ENCODE data around the gene HSPG2. TPM values are rescaled to one million over a fixed set of nuclear protein-coding genes. Genes with fewer than 3 reads are reported as not detected.
"Not testable (repeated sequence)": the region's sequence is repeated elsewhere in the genome, so short reads cannot be mapped to it uniquely, and the experiment has no call there.

HSPG2 gene
- total RNA-seq, 1 experiment from 2014 or later = 58.9 TPM

- Mint-ChIP-seq H3K4me1 (ENCODE audit: insufficient read depth, unreplicated experiment) (peaks cover 6% of the 10 kb centered on the region), H3K4me3 (ENCODE audit: unreplicated experiment) (no peak overlapping the region)
Observed at GRCh38 chr1:21921100-21921875, 15.8 kb downstream of the HSPG2 start.

GRCh38 chr1:21919520-21919919, 17.6 kb downstream of the HSPG2 start:
- peak; percentile 50 for DNase-seq (ENCODE audit: unreplicated experiment)
- H3K27me3 Mint-ChIP-seq (ENCODE audit: insufficient read depth, unreplicated experiment) = no peaks in the 10 kb centered on the region
- POLR2A ChIA-PET = interaction anchor here (0.7 to 0.8 kb wide), 2 partner anchors 22 to 131 kb away, joined by 3 read pairs; no protein-coding TSS in a partner anchor
- CTCF ChIA-PET = interaction anchor here (0.6 to 0.7 kb wide), 3 partner anchors 9 to 137 kb away, joined by 3 read pairs; no protein-coding TSS in a partner anchor
- no TSS peak for BruUV-seq (replicated peaks)
- H3K4me3 Mint-ChIP-seq (ENCODE audit: unreplicated experiment) = no peak overlapping the region
- H3K9me3 Mint-ChIP-seq (ENCODE audit: unreplicated experiment) = no peaks in the 10 kb centered on the region
- intact Hi-C loops (cut with micrococcal nuclease) = no loop called here
- H3K36me3 Mint-ChIP-seq (ENCODE audit: insufficient read depth, unreplicated experiment) = peaks cover 27% of the 10 kb centered on the region
- no peak for TF ChIP-seq CTCF (IDR thresholded peaks at IDR 0.05; ENCODE audit: unreplicated experiment)
- H3K27ac Mint-ChIP-seq (ENCODE audit: low read depth, unreplicated experiment) = no peak overlapping the region
- peaks cover 12% of the 10 kb centered on the region for H3K4me1 Mint-ChIP-seq (ENCODE audit: insufficient read depth, unreplicated experiment)

More at GRCh38 chr1:21921100-21921875, 15.8 kb downstream of the HSPG2 start:
- CTCF ChIA-PET = interaction anchor here (0.7 kb wide), 1 partner anchor 16 kb away, joined by 3 read pairs; no protein-coding TSS in a partner anchor
- no peaks in the 10 kb centered on the region for H3K9me3 Mint-ChIP-seq (ENCODE audit: unreplicated experiment)
- DNase-seq (ENCODE audit: unreplicated experiment) = no peak
- intact Hi-C loops (cut with micrococcal nuclease) = no loop called here
- POLR2A ChIA-PET = interaction anchor here (1.0 kb wide), 1 partner anchor 12 kb away, joined by 3 read pairs; no protein-coding TSS in a partner anchor
- H3K27me3 Mint-ChIP-seq (ENCODE audit: insufficient read depth, unreplicated experiment) = no peaks in the 10 kb centered on the region
- TF ChIP-seq CTCF (IDR thresholded peaks at IDR 0.05; ENCODE audit: unreplicated experiment) = no peak
- peaks cover 16% of the 10 kb centered on the region for H3K36me3 Mint-ChIP-seq (ENCODE audit: insufficient read depth, unreplicated experiment)
- BruUV-seq (replicated peaks) = no TSS peak
- peak overlapping the region; percentile 47 for H3K27ac Mint-ChIP-seq (ENCODE audit: low read depth, unreplicated experiment)

GRCh38 chr1:21917239-21917631, 19.9 kb downstream of the HSPG2 start:
- H3K9me3 Mint-ChIP-seq (ENCODE audit: unreplicated experiment); H3K27ac Mint-ChIP-seq (ENCODE audit: low read depth, unreplicated experiment); DNase-seq (ENCODE audit: unreplicated experiment); H3K4me3 Mint-ChIP-seq (ENCODE audit: unreplicated experiment); BruUV-seq (replicated peaks); intact Hi-C loops (cut with micrococcal nuclease); H3K27me3 Mint-ChIP-seq (ENCODE audit: insufficient read depth, unreplicated experiment): not testable (repeated sequence)
- ChIA-PET CTCF (interaction anchor here (0.5 to 0.7 kb wide), 4 partner anchors 14 to 1825 kb away, joined by 3 to 4 read pairs (median 3); no protein-coding TSS in a partner anchor), POLR2A (interaction anchor here (0.6 kb wide), 2 partner anchors 14 to 26 kb away, joined by 3 read pairs; no protein-coding TSS in a partner anchor)
- Mint-ChIP-seq H3K4me1 (ENCODE audit: insufficient read depth, unreplicated experiment) (peaks cover 12% of the 10 kb centered on the region), H3K36me3 (ENCODE audit: insufficient read depth, unreplicated experiment) (peaks cover 34% of the 10 kb centered on the region)

GRCh38 chr1:21916447-21917238, 20.5 kb downstream of the HSPG2 start:
- Mint-ChIP-seq H3K9me3 (ENCODE audit: unreplicated experiment) (no peaks in the 10 kb centered on the region), H3K36me3 (ENCODE audit: insufficient read depth, unreplicated experiment) (peaks cover 37% of the 10 kb centered on the region), H3K27ac (ENCODE audit: low read depth, unreplicated experiment) (no peak overlapping the region), H3K4me1 (ENCODE audit: insufficient read depth, unreplicated experiment) (peaks cover 12% of the 10 kb centered on the region), H3K27me3 (ENCODE audit: insufficient read depth, unreplicated experiment) (no peaks in the 10 kb centered on the region), H3K4me3 (ENCODE audit: unreplicated experiment) (no peak overlapping the region)
- ChIA-PET POLR2A (interaction anchor here (0.6 kb wide), 2 partner anchors 15 to 26 kb away, joined by 3 read pairs; no protein-coding TSS in a partner anchor), CTCF (interaction anchor here (0.5 to 0.7 kb wide), 3 partner anchors 13 to 1825 kb away, joined by 3 read pairs; no protein-coding TSS in a partner anchor)
- no peak for TF ChIP-seq CTCF (IDR thresholded peaks at IDR 0.05; ENCODE audit: unreplicated experiment)
- no TSS peak for BruUV-seq (replicated peaks)
- intact Hi-C loops (cut with micrococcal nuclease) = no loop called here
- DNase-seq (ENCODE audit: unreplicated experiment) = no peak

All from MCF 10A (cell line).